ENCODE results near the gene TAOK1. TPM values are rescaled to one million over a fixed set of nuclear protein-coding genes. Genes with fewer than 3 reads are reported as not detected.

Gene TAOK1
- total RNA-seq, 1 donor from 2014 or later = 87.1 TPM

DNA sequence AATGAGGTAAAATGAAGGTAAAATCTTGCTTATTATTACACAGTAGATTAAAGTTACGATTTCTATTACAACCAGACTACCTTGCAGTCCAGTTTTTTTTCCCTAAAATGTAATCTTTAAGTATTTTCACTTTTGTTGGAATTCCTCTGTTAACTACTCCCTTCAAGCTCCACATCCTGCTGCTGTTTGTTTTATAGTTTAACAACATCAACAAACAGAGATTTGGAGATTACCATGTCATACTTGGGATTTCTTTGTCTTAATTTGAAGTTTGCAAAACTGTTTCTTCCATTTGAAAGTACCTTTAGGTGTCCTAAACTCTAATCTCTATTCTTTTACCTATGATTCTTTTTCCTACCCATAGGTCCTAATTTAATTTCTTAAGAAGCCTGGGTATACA lies 93.3 kb downstream of the TAOK1 start:
- no peak for DNase-seq (ENCODE audit: low spot score)
- H3K9me3 Mint-ChIP-seq (ENCODE audit: low read depth) = no peaks in the 10 kb centered on the region
- peaks cover 6% of the 10 kb centered on the region for H3K36me3 Mint-ChIP-seq (ENCODE audit: low read depth)
- H3K27me3 Mint-ChIP-seq (ENCODE audit: low read depth) = no peaks in the 10 kb centered on the region
- peaks cover 10% of the 10 kb centered on the region for H3K4me1 Mint-ChIP-seq (ENCODE audit: low read depth)
- no peak overlapping the region for H3K4me3 Mint-ChIP-seq (ENCODE audit: unreplicated experiment)
- no peak overlapping the region for H3K27ac Mint-ChIP-seq (ENCODE audit: unreplicated experiment)
- TF ChIP-seq, protein P1, sequence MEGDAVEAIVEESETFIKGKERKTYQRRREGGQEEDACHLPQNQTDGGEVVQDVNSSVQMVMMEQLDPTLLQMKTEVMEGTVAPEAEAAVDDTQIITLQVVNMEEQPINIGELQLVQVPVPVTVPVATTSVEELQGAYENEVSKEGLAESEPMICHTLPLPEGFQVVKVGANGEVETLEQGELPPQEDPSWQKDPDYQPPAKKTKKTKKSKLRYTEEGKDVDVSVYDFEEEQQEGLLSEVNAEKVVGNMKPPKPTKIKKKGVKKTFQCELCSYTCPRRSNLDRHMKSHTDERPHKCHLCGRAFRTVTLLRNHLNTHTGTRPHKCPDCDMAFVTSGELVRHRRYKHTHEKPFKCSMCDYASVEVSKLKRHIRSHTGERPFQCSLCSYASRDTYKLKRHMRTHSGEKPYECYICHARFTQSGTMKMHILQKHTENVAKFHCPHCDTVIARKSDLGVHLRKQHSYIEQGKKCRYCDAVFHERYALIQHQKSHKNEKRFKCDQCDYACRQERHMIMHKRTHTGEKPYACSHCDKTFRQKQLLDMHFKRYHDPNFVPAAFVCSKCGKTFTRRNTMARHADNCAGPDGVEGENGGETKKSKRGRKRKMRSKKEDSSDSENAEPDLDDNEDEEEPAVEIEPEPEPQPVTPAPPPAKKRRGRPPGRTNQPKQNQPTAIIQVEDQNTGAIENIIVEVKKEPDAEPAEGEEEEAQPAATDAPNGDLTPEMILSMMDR (IDR thresholded peaks at IDR 0.05) = no peak

DNA sequence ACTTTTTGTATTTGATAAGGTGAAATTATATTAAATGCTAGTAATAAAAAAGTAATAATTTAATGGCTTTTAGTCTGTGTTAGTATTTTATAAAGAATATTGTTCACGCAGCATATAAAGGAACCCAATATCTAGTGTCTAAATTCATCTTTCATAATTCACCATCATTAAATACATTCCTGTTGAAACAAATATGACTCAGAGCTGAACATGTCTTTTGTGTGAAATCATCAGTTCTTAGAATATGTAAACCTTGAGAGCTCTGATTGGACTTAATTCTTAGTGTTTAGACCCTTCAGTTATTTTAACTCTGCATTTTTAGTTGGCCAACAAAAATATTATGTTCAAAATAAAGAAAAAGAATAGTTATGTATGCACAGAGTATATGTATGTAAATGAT lies 104.8 kb downstream of the TAOK1 start:
- Mint-ChIP-seq H3K36me3 (ENCODE audit: low read depth) (peaks cover 25% of the 10 kb centered on the region), H3K27me3 (ENCODE audit: low read depth) (no peaks in the 10 kb centered on the region), H3K9me3 (ENCODE audit: low read depth) (no peaks in the 10 kb centered on the region), H3K4me3 (ENCODE audit: unreplicated experiment) (no peak overlapping the region), H3K27ac (ENCODE audit: unreplicated experiment) (no peak overlapping the region), H3K4me1 (ENCODE audit: low read depth) (peaks cover 6% of the 10 kb centered on the region)
- DNase-seq (ENCODE audit: low spot score) = no peak
- TF ChIP-seq, protein P1 (IDR thresholded peaks at IDR 0.05) = no peak

DNA sequence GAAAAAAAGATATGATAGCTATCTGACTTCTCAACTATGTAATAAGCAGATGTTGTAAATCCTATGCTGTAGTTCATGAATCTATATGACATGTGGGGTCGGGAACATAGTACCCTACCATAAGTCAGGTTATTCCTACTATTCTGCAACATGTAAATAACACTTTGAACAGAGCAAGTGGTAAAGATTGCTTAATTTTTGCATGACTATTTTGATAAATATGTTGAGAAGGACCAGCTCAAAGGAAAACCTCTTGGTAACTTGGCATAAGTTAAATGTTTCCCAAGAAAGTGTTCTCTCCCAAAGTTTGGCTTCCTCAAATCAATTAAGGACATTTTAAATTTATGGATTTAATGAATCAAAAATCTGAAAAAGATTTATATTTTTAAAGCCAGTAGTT lies 114.5 kb downstream of the TAOK1 start:
- Mint-ChIP-seq H3K36me3 (ENCODE audit: low read depth) (peaks cover 27% of the 10 kb centered on the region), H3K4me3 (ENCODE audit: unreplicated experiment) (no peak overlapping the region), H3K27ac (ENCODE audit: unreplicated experiment) (no peak overlapping the region), H3K4me1 (ENCODE audit: low read depth) (no peaks in the 10 kb centered on the region), H3K9me3 (ENCODE audit: low read depth) (no peaks in the 10 kb centered on the region), H3K27me3 (ENCODE audit: low read depth) (no peaks in the 10 kb centered on the region)
- TF ChIP-seq, protein P1 (IDR thresholded peaks at IDR 0.05) = no peak
- no peak for DNase-seq (ENCODE audit: low spot score)

DNA sequence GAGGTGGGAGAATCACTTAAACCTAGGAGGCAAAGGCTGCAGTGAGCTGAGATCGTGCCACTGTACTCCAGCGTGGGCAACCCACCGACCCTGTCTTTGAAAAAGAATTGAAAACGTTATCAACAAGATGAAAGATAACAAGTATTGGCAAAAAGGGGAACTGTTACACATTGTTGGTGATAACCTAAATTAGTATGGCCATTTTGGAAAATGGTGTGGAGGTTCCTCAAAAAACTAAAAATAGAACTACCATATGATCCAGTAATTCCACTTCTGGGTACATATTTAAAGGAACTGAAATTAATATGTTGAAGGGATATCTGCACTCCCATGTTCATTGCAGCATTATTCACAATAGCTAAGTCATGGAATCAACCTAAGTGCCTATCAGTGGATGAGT lies 115.7 kb downstream of the TAOK1 start:
- H3K27ac Mint-ChIP-seq (ENCODE audit: unreplicated experiment) = no peak overlapping the region
- H3K9me3 Mint-ChIP-seq (ENCODE audit: low read depth) = no peaks in the 10 kb centered on the region
- no peak for DNase-seq (ENCODE audit: low spot score)
- TF ChIP-seq, protein P1 (IDR thresholded peaks at IDR 0.05) = no peak
- no peaks in the 10 kb centered on the region for H3K4me1 Mint-ChIP-seq (ENCODE audit: low read depth)
- peaks cover 24% of the 10 kb centered on the region for H3K36me3 Mint-ChIP-seq (ENCODE audit: low read depth)
- no peaks in the 10 kb centered on the region for H3K27me3 Mint-ChIP-seq (ENCODE audit: low read depth)
- no peak overlapping the region for H3K4me3 Mint-ChIP-seq (ENCODE audit: unreplicated experiment)

DNA sequence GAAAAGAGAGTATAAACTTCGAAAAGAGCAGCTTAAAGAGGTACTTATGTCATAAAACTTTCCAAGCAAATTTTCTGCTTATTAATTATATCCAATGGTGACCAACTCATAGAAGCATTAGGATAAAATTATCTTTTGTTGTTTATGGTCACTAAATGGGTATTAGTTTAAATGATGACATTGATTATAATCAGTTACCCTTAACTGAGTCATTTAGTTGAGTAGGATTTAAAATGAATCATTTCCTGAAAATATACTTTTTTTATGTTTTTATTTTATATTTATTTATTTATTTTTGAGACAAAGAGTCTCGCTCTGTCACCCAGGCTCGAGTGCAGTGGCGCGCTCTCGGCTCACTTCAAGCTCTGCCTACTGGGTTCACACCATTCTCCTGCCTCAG lies 120.8 kb downstream of the TAOK1 start:
- Mint-ChIP-seq H3K9me3 (ENCODE audit: low read depth) (no peaks in the 10 kb centered on the region), H3K4me3 (ENCODE audit: unreplicated experiment) (no peak overlapping the region), H3K36me3 (ENCODE audit: low read depth) (peaks cover 11% of the 10 kb centered on the region), H3K27ac (ENCODE audit: unreplicated experiment) (no peak overlapping the region), H3K27me3 (ENCODE audit: low read depth) (no peaks in the 10 kb centered on the region), H3K4me1 (ENCODE audit: low read depth) (peaks cover 5% of the 10 kb centered on the region)
- DNase-seq (ENCODE audit: low spot score) = peak; percentile 37
- TF ChIP-seq, protein P1 (IDR thresholded peaks at IDR 0.05) = no peak
